Measurements from ENCODE around the gene IGLL1.
"Not testable (repeated sequence)": the region's sequence is repeated elsewhere in the genome, so short reads cannot be mapped to it uniquely, and the experiment has no call there.

IGLL1 gene

DNA sequence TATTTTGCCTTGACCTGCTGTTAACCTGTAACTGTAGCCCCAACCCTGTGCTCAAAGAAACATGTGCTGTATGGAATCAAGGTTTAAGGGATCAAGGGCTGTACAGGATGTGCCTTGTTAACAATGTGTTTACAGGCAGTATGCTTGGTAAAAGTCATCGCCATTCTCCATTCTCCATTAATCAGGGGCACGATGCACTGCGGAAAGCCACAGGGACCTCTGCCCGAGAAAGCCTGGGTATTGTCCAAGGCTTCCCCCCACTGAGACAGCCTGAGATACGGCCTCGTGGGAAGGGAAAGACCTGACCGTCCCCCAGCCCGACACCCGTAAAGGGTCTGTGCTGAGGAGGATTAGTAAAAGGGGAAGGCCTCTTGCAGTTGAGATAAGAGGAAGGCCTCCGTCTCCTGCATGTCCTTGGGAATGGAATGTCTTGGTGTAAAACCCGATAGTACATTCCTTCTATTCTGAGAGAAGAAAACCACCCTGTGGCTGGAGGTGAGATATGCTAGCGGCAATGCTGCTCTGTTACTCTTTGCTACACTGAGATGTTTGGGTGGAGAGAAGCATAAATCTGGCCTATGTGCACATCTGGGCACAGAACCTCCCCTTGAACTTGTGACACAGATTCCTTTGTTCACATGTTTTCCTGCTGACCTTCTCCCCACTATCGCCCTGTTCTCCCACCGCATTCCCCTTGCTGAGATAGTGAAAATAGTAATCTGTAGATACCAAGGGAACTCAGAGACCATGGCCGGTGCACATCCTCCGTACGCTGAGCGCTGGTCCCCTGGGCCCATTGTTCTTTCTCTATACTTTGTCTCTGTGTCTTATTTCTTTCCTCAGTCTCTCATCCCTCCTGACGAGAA lies 42.0 kb downstream of the IGLL1 start:
- not testable (repeated sequence) for H3K36me3 ChIP-seq (ENCODE audit: control insufficient read depth in 1 of 2, insufficient read depth in 2 of 2, low read length in 2 of 2); H3K27ac ChIP-seq (ENCODE audit: low read length); H3K4me1 ChIP-seq (ENCODE audit: control insufficient read depth in 1 of 2, insufficient read depth in 2 of 2, low read length in 2 of 2); H3K4me3 ChIP-seq (ENCODE audit: low read depth in 1 of 2, low read length in 2 of 2); H3K27me3 ChIP-seq (ENCODE audit: low read depth, low read length); H3K9me3 ChIP-seq (ENCODE audit: control insufficient read depth in 1 of 2, low read length in 2 of 2)

DNA sequence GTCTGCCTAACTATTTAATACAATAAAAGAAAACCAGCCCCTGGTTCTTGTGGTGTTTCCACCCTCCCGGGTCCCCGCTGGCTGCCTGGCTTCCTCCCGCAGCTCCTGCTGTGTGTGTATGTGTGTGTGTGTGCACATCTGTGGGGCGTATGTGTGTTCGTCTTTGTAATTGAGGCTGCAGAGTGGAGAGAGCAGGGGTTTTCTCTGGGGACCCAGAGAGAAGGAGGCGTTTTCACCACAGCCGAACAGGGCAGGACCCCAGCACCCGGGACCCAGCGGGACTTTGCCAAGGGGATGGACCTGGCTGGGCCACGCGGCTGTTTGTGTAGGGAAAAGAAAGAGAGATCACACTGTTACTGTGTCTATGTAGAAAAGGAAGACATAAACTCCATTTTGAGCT lies 42.7 kb downstream of the IGLL1 start:
- Histone ChIP-seq H3K4me3 (ENCODE audit: low read depth in 1 of 2, low read length in 2 of 2) (no peak overlapping the region), H3K4me1 (ENCODE audit: control insufficient read depth in 1 of 2, insufficient read depth in 2 of 2, low read length in 2 of 2) (peaks cover 0 to 4% of the 10 kb centered on the region in 2 donors), H3K9me3 (ENCODE audit: control insufficient read depth in 1 of 2, low read length in 2 of 2) (no peaks in the 10 kb centered on the region), H3K36me3 (ENCODE audit: control insufficient read depth in 1 of 2, insufficient read depth in 2 of 2, low read length in 2 of 2) (no peaks in the 10 kb centered on the region), H3K27me3 (ENCODE audit: low read depth, low read length) (no peaks in the 10 kb centered on the region), H3K27ac (ENCODE audit: low read length) (no peak overlapping the region)

DNA sequence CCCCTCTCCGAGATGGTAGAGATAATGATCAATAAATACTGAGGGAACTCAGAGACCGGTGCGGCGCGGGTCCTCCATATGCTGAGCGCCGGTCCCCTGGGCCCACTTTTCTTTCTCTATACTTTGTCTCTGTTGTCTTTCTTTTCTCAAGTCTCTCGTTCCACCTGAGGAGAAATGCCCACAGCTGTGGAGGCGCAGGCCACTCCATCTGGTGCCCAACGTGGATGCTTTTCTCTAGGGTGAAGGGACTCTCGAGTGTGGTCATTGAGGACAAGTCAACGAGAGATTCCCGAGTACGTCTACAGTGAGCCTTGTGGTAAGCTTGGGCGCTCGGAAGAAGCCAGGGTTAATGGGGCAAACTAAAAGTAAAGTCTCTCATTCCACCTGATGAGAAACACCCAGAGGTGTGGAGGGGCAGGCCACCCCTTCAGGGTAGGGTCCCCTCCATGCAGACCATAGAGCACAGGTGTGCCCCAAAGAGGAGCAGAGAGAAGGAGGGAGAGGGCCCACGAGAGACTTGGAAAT lies 43.2 kb downstream of the IGLL1 start:
- Histone ChIP-seq H3K4me1 (ENCODE audit: control insufficient read depth in 1 of 2, insufficient read depth in 2 of 2, low read length in 2 of 2) (peaks cover 0 to 1% of the 10 kb centered on the region in 2 donors), H3K36me3 (ENCODE audit: control insufficient read depth in 1 of 2, insufficient read depth in 2 of 2, low read length in 2 of 2) (no peaks in the 10 kb centered on the region), H3K27me3 (ENCODE audit: low read depth, low read length) (no peaks in the 10 kb centered on the region), H3K27ac (ENCODE audit: low read length) (no peak overlapping the region), H3K4me3 (ENCODE audit: low read depth in 1 of 2, low read length in 2 of 2) (no peak overlapping the region), H3K9me3 (ENCODE audit: control insufficient read depth in 1 of 2, low read length in 2 of 2) (no peaks in the 10 kb centered on the region)

- not testable (repeated sequence) for H3K27me3 ChIP-seq (ENCODE audit: low read depth, low read length); H3K27ac ChIP-seq (ENCODE audit: low read length); H3K4me1 ChIP-seq (ENCODE audit: control insufficient read depth in 1 of 2, insufficient read depth in 2 of 2, low read length in 2 of 2); H3K9me3 ChIP-seq (ENCODE audit: control insufficient read depth in 1 of 2, low read length in 2 of 2); H3K4me3 ChIP-seq (ENCODE audit: low read depth in 1 of 2, low read length in 2 of 2); H3K36me3 ChIP-seq (ENCODE audit: control insufficient read depth in 1 of 2, insufficient read depth in 2 of 2, low read length in 2 of 2)
Measured at GRCh38 chr22:23535790-23536661, 44.1 kb downstream of the IGLL1 start.

DNA sequence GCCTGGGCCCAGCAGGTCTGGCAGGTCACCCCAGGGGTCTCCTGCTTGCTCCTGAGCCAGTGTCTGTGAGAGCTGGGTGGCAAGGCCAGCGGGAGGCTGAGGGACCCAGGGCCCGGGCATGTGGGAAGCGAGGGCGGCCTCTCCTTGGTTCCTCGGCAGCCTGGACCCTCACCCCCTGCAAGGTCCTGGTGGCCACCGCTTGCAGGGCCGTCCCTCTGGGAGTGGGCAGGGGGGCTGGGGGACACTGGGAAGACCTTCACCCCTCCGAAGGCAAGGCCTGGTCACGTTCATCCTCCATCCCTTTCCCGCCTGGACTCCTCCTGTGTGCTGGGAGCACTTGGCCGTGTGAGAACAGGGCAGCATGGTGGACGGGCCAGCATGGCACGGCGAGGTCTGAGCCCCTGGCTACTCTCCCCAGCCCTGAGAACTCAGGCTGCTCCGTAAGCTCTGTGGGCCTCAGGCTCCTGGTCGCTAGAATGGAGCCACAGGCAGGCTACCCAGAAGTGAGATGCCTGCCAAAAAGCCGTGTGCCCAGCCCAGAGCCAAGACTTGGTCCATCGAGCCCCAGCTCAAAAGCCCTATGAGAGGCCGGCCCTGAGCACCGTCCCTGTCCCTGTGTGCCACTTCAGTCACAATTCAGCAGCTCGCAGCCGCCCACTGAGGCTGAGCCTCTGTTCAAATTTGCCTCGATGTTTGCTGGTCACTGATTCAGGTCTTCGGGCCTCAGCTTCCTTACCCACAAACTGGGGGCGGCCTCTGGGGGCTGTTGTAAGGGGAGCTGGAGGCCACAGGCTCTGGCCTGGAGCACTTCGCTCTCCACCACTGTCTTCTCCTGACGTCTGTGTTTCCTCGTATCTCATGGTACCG lies 45.0 kb downstream of the IGLL1 start:
- no peaks in the 10 kb centered on the region for H3K9me3 ChIP-seq (ENCODE audit: control insufficient read depth in 1 of 2, low read length in 2 of 2)
- H3K27ac ChIP-seq (ENCODE audit: low read length), result no peak overlapping the region
- no peaks in the 10 kb centered on the region for H3K4me1 ChIP-seq (ENCODE audit: control insufficient read depth in 1 of 2, insufficient read depth in 2 of 2, low read length in 2 of 2)
- no peaks in the 10 kb centered on the region for H3K36me3 ChIP-seq (ENCODE audit: control insufficient read depth in 1 of 2, insufficient read depth in 2 of 2, low read length in 2 of 2)
- H3K4me3 ChIP-seq (ENCODE audit: low read depth in 1 of 2, low read length in 2 of 2), result no peak overlapping the region
- no peaks in the 10 kb centered on the region for H3K27me3 ChIP-seq (ENCODE audit: low read depth, low read length)

DNA sequence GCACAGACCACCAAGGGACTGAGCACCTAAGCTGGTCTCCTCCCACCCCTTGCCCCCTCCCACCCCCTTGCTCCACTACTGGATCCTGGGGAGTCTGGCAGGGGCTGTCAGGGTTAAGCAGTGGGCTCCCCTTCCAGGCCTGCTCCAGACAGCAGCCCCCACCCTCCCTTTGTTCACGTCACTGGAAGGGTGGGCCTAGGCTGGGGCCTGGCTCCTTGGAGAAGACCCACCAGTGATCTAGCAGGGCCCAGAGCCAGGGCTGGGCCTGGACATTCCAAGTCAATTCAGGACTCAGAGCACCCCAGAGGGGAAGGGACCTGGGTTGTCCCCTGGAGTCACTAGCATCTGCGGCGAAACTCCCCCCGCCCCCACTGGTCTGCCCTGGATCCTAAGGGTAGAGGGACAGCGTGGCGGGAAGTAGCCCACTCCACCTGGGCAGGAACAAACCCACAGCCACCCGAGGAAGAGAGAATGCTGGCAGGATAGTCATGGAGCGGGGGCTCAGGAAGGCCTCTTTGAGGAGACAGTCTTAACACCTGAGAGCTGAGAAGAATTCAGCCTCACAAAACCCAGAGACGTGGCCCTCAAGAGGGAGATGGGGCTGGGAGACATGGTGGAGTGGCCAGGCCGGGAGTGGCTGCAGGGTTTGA lies 45.8 kb downstream of the IGLL1 start:
- no peaks in the 10 kb centered on the region for H3K36me3 ChIP-seq (ENCODE audit: control insufficient read depth in 1 of 2, insufficient read depth in 2 of 2, low read length in 2 of 2)
- H3K4me3 ChIP-seq (ENCODE audit: low read depth in 1 of 2, low read length in 2 of 2), result no peak overlapping the region
- H3K27me3 ChIP-seq (ENCODE audit: low read depth, low read length), result no peaks in the 10 kb centered on the region
- H3K4me1 ChIP-seq (ENCODE audit: control insufficient read depth in 1 of 2, insufficient read depth in 2 of 2, low read length in 2 of 2), result no peaks in the 10 kb centered on the region
- H3K9me3 ChIP-seq (ENCODE audit: control insufficient read depth in 1 of 2, low read length in 2 of 2), result no peaks in the 10 kb centered on the region
- H3K27ac ChIP-seq (ENCODE audit: low read length), result no peak overlapping the region

DNA sequence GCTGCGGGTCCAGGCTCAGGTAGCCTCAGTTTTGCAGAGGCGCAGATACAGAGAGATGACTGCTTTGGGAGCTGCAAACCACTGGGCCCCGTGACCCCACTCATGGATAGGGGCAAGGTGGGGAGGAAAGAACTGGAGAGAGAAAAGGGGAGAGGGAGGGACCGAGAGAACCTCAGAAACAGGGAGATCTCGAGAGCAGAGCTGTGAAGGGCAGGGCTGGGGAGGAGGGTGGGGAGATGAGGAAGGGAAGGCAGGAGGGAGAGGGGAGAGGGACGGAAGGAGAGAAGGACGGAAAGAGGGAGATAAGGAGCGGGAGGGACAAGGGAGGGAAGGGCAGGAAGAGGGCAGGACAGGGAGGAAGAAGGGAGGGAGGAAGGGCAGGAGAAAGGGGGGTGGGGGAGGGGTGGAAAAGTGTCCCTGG lies 46.3 kb downstream of the IGLL1 start:
- no peak overlapping the region for H3K27ac ChIP-seq (ENCODE audit: low read length)
- H3K4me3 ChIP-seq (ENCODE audit: low read depth in 1 of 2, low read length in 2 of 2), result no peak overlapping the region
- H3K27me3 ChIP-seq (ENCODE audit: low read depth, low read length), result no peaks in the 10 kb centered on the region
- H3K9me3 ChIP-seq (ENCODE audit: control insufficient read depth in 1 of 2, low read length in 2 of 2), result no peaks in the 10 kb centered on the region
- H3K36me3 ChIP-seq (ENCODE audit: control insufficient read depth in 1 of 2, insufficient read depth in 2 of 2, low read length in 2 of 2), result no peaks in the 10 kb centered on the region
- no peaks in the 10 kb centered on the region for H3K4me1 ChIP-seq (ENCODE audit: control insufficient read depth in 1 of 2, insufficient read depth in 2 of 2, low read length in 2 of 2)

DNA sequence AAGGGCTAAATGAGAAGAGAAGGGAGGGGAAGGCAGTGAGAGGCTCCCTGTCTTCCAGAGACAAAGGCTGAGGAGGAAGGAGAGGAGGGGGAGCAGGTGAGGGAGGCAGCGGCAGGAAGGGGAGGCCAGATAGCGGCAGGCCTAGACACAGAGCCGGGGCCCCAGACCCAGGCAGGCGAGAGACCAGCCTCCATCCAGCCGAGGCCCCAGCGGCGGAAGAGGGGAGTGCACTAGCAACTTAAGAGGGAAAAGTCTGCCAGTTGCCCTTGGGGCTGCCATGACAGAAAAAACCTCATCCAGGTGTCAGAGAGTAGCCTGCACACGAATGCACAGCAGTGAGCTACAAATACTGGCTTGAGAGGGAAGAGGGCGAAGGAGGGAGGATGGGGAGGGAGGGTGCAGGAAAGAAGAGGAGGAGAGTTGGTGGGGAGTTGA lies 46.7 kb downstream of the IGLL1 start:
- Histone ChIP-seq H3K36me3 (ENCODE audit: control insufficient read depth in 1 of 2, insufficient read depth in 2 of 2, low read length in 2 of 2) (no peaks in the 10 kb centered on the region), H3K9me3 (ENCODE audit: control insufficient read depth in 1 of 2, low read length in 2 of 2) (no peaks in the 10 kb centered on the region), H3K4me1 (ENCODE audit: control insufficient read depth in 1 of 2, insufficient read depth in 2 of 2, low read length in 2 of 2) (no peaks in the 10 kb centered on the region), H3K27ac (ENCODE audit: low read length) (no peak overlapping the region), H3K4me3 (ENCODE audit: low read depth in 1 of 2, low read length in 2 of 2) (no peak overlapping the region), H3K27me3 (ENCODE audit: low read depth, low read length) (no peaks in the 10 kb centered on the region)

DNA sequence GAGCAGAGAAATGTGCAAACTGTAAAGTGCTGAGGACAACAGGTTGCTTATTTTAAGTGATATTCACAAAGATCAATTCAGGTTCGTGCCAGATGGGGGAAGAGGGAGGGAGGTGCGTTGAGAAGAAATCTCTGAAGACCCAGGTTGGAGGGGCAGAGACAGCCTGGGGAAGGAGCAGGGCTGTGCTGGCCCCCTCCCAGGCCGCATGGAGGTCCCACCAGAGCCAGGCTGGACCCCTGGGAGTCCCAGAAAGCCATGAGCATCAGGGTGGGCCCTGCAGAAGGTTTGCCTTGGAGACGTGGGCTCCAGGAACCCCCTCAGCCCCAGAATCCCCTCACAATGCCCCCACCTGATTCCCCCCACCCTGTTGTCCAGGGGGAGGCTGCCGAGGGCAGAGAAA lies 47.4 kb downstream of the IGLL1 start:
- Histone ChIP-seq H3K9me3 (ENCODE audit: control insufficient read depth in 1 of 2, low read length in 2 of 2) (no peaks in the 10 kb centered on the region), H3K4me1 (ENCODE audit: control insufficient read depth in 1 of 2, insufficient read depth in 2 of 2, low read length in 2 of 2) (no peaks in the 10 kb centered on the region), H3K4me3 (ENCODE audit: low read depth in 1 of 2, low read length in 2 of 2) (no peak overlapping the region), H3K27ac (ENCODE audit: low read length) (no peak overlapping the region), H3K36me3 (ENCODE audit: control insufficient read depth in 1 of 2, insufficient read depth in 2 of 2, low read length in 2 of 2) (no peaks in the 10 kb centered on the region), H3K27me3 (ENCODE audit: low read depth, low read length) (no peaks in the 10 kb centered on the region)

- Histone ChIP-seq H3K27ac (ENCODE audit: low read length) (no peak overlapping the region), H3K4me1 (ENCODE audit: control insufficient read depth in 1 of 2, insufficient read depth in 2 of 2, low read length in 2 of 2) (peaks cover 0 to 4% of the 10 kb centered on the region in 2 donors), H3K4me3 (ENCODE audit: low read depth in 1 of 2, low read length in 2 of 2) (no peak overlapping the region), H3K36me3 (ENCODE audit: control insufficient read depth in 1 of 2, insufficient read depth in 2 of 2, low read length in 2 of 2) (no peaks in the 10 kb centered on the region), H3K9me3 (ENCODE audit: control insufficient read depth in 1 of 2, low read length in 2 of 2) (no peaks in the 10 kb centered on the region), H3K27me3 (ENCODE audit: low read depth, low read length) (no peaks in the 10 kb centered on the region)
Measured at GRCh38 chr22:23531966-23532705, 48.0 kb downstream of the IGLL1 start.

All from muscle layer of duodenum (tissue), 2 donors.